Uterus (tissue), 2 donors: ENCODE results near the gene HAPLN2.

Experiments used
- POLR2A ChIP-seq, 2 donors: fragments of 450-650 bp; IDR thresholded peaks; one replicate each; pipeline ENCODE4 v1.6.1; 2016; ENCODE audit warnings: antibody characterized with exemption in 2 of 2, mild to moderate bottlenecking in 1 of 2, moderate library complexity in 1 of 2
- TF ChIP-seq, protein P1 (sequence below), 4 experiments: fragments of 200-600 bp in 2 of 4; fragments of 450-650 bp in 2 of 4; sonication (generic) in 2 of 4; IDR thresholded peaks; one replicate each; pipeline ENCODE4 v1.5.1; 2016 to 2019; ENCODE audit warnings: antibody characterized with exemption in 4 of 4, mild to moderate bottlenecking in 2 of 4, moderate library complexity in 1 of 4

DNA sequence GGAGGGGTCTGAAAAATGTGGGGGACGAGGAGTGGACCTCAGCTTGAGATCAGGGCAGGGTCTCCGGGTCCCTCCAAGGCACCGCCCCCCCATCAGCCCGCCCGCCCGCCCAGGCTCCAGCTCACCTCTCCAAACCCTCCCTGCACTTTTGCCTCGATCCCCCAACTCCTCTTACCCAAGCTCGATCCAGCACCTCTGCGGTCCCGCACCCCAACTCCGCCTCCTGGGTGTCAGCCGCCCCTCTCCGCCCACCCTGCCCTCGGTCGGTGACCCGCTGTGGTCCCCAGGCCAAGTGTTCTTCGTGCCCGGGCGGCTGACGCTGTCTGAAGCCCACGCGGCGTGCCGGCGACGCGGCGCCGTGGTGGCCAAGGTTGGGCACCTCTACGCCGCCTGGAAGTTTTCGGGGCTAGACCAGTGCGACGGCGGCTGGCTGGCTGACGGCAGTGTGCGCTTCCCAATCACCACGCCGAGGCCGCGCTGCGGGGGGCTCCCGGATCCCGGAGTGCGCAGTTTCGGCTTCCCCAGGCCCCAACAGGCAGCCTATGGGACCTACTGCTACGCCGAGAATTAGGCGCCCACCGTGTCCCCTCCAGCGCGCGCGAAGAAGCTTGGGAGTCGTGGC lies 5.7 kb downstream of the HAPLN2 start:
- TF ChIP-seq, protein P1, sequence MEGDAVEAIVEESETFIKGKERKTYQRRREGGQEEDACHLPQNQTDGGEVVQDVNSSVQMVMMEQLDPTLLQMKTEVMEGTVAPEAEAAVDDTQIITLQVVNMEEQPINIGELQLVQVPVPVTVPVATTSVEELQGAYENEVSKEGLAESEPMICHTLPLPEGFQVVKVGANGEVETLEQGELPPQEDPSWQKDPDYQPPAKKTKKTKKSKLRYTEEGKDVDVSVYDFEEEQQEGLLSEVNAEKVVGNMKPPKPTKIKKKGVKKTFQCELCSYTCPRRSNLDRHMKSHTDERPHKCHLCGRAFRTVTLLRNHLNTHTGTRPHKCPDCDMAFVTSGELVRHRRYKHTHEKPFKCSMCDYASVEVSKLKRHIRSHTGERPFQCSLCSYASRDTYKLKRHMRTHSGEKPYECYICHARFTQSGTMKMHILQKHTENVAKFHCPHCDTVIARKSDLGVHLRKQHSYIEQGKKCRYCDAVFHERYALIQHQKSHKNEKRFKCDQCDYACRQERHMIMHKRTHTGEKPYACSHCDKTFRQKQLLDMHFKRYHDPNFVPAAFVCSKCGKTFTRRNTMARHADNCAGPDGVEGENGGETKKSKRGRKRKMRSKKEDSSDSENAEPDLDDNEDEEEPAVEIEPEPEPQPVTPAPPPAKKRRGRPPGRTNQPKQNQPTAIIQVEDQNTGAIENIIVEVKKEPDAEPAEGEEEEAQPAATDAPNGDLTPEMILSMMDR (IDR thresholded peaks at IDR 0.05): no peak
- TF ChIP-seq POLR2A (IDR thresholded peaks at IDR 0.05): no peak
